GM18861 (cell line): Measurements from ENCODE around the gene SYNJ2.

Experiments used
- ATAC-seq: cut with Tn5 transposase; IDR thresholded peaks from one replicate; pipeline ENCODE4 v1.9.1; 2021; ENCODE audit not compliant: unreplicated experiment

SYNJ2 gene

GRCh38 chr6:158024566-158025297 is 43.1 kb downstream of the SYNJ2 start:
- no peak for ATAC-seq

GRCh38 chr6:158026054-158026900 is 44.6 kb downstream of the SYNJ2 start:
- peak; percentile 51 for ATAC-seq

GRCh38 chr6:158026901-158027589 is 45.4 kb downstream of the SYNJ2 start:
- no peak for ATAC-seq

GRCh38 chr6:158027590-158028285 is 46.1 kb downstream of the SYNJ2 start:
- ATAC-seq: no peak

GRCh38 chr6:158028421-158028820 is 46.8 kb downstream of the SYNJ2 start:
- no peak for ATAC-seq

DNA sequence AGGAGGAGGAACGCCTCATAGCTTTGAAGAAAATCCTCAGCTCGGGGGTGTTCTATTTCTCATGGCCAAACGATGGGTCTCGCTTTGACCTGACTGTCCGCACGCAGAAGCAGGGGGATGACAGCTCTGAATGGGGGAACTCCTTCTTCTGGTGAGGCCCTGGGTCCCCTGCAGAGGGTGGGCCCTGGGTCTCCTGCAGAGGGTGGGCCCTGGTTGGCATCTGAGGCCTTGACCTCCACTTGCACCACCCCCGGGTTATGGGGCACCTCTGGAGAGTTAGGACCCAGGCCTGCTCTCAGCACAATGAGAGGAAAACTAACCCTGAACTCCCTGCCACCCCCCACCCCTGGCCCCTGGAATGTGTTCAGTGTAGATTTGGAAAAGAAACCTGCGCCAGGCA is 47.2 kb downstream of the SYNJ2 start:
- ATAC-seq: no peak

DNA sequence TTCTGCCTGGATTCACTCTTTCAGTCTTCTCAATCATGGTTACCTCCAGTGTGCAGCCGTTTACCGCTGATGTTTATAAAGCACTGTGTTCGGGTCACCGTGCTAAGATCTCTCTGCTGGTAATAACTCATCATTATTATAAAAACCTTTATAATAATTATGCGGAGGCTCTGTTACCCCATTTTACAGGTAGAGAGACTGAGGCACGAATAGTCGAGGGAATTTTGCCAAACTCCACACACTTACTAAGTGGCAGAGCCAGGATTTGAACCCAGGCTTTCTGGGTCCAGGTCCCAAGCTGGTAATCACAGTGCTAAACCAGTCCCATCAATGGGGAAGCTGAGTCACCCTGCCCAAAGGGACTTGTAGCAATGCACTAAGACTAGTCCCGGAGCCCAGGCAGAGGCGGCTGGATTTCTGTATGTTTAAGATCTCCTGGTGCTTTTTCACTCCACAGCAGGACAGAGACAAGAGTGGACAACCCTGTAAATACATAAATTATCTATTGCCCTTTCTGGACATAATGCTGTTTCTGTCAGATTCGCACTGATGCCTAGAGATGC is 48.1 kb downstream of the SYNJ2 start:
- no peak for ATAC-seq

DNA sequence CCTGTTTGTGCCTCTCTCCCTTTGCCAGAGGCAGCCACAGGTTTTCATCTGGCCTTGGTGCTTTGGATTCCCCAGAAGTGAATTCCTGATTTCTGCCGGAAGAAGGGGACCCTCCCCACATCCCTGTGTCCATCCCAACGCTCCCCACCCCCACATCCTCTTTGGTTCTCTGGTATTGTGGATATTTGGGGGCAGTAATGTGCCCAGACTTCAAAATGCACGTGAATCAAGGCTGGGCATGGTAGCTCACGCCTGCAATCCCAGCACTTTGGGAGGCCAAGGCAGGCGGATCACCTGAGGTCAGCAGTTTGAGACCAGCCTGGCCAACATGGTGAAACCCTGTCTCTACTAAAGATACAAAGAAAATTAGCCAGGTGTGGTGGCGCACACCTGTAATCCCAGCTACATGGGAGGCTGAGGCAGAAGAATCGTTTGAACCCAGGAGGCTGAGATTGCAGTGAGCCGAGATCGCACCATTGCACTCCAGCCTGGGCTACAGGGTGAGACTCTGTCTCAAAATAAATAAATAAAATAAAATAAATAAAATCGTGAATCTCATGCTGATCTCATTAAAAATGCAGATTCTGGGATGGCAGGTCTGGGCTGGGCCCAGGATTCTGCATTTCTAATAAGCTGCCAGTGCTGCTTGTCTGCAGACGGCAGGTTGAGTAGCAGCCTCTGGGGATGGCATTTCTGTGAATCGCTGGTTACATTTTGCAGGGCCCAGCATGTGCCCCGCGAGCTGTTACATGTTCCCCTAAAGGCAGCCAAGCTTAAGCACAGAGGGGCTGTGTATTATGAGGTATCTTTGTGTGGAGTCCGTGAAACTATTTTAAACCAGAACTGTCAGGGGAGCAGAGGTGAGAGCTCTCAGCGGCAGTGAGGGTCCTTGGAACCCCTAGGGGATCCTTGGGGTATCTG is 49.0 kb downstream of the SYNJ2 start:
- ATAC-seq: no peak

DNA sequence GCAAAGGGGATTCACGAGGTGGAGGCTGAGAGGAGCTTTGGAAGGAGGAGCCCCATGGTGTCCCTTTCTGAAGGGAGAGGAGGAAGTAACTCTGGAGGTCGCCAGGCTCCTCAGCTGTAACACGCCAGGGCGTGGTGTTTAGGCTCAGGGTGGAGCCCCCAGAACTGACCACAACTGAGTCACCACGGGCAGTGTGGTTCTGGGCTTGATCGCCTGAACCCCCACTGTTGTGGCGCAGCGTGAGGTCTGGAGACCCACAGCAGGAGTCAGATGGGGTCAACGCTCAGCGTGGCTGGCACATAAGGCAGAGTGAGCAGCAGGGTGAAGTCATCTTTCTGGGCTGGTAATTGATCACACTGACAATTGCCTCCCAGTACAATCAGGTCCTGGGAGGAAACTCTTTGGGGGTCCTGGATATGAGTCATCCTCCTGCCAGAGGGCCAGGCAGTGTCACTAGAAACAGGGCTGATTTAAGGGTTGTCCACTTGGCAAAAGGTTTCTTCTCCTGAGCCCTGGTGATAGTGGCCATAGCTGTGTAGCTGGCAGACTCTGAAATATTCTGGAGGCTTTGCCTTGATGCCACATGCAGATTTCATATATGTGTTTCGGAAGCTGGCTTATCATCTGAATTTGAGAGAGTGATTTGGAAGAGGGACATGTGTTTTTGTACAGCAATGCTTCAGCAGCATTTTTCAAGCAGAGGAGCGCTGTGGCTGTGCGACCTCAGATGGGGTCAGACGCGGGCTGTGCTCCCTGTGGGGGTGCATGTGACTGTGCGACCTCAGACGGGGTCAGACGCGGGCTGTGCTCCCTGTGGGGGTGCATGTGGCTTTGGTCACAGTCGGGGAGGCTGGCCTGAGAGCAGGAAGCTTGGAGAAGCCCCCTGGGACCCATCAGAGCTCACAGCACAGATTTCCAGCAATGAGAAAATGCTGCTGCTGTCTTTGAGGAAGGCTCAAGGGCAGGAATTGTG is 50.0 kb downstream of the SYNJ2 start:
- ATAC-seq: peak; percentile 48

DNA sequence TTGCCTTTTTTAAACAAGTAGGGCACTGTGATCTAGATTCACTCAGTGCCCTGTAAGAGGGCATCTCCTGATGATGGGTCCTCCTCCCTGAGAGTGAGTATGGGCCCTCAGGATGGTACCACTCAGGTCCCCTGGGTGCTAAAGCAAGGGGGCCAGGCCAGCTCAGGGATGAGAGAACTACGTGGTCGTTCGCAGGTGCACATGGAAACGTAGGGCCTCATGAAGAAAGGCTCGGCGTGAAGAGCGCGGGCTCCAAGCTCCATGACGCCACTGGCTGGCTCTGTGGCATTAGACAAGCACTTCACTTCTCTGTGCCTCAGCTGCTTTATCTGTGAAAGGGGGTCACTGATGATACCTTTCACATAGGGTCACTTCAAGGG is 50.7 kb downstream of the SYNJ2 start:
- ATAC-seq: no peak

DNA sequence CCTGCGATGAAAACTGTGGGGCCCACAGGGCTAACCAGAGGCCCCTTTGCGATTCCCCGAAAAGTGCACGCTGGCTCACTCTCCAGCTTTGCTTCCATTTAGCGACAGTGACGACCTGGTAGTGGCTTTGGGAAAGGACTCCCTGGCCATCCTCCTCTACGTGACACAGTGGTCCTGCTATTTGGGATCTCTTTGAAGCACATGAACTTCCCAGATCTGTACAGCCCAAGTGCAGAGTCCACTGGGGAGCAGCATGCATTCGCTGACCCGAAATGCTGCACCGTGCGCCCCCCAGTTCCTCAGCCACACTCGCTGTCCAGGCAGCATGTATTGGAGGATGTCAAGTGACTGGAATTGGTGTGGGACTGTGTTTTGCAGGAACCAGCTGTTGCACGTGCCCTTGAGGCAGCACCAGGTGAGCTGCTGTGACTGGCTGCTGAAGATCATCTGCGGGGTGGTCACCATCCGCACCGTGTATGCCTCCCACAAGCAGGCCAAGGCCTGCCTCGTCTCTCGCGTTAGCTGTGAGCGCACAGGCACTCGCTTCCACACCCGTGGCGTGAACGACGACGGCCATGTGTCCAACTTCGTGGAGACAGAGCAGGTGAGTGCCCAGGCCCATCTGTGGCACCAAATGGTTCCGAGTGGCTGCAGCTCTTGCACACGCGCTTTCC is 51.6 kb downstream of the SYNJ2 start:
- no peak for ATAC-seq

DNA sequence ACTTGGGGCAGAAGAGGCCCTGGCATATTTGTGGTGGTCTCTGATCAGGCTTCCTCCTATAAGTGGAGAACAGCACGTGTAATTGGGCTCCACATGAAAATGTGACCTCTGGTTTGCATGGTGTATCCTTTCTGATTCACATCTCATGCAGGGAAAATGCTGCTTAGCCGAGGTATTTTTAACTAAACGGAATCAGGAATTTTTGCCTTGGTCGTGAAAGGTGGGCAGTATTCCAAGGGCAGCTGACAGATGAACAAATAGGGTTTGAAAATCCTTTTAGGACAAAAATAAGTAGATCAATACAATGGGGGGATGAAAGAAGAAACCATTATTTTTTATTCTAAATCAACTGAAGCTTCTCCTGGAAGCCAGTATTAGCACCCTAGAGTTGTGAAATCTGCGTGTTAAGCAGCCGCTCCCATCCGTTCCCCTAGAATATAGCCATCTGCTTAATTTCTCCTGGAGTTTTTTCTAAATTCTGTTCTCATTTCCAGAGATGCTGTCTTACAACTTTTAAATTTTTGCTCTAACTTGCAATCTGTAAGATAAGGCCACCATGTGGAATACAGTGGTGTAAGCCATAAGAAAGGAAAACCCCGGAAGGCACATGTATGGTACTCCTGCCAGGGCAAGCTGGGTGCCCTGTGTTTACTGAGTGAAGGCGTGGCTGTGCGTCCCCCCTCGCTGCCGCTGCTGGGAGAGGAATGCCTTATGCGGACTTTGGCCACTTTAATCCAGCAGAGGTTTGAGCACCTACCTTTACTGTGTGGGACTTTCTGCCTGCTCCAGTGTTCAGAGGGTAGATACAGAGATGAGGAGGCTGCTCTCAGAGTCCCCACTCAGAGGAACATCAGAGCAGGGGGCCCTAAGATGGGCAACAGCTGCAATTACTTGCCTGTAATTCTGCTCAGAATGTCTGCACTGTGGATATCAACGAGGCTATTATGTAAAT is 52.4 kb downstream of the SYNJ2 start:
- ATAC-seq: no peak

- no peak for ATAC-seq
Measured at GRCh38 chr6:158036261-158036660, 54.6 kb downstream of the SYNJ2 start.

DNA sequence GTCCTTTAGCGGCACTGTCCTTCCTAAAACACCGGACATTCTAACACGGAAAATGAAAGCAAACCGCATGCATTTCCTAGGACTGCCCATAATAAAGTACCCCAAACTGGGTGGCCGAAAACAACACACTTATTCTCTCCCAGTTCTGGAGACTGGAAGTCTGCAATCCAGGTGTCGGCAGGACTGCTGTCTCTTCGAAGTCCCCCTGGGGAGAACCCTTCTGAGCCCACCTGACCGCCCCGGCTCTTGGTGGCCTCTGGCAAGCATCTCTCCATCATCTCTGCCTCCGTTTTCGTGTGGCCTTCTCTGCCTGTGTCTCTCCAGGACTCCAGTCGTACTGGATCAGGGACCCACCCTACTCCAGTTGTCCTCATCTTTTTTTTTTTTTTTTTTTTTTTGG is 55.4 kb downstream of the SYNJ2 start:
- ATAC-seq: no peak

DNA sequence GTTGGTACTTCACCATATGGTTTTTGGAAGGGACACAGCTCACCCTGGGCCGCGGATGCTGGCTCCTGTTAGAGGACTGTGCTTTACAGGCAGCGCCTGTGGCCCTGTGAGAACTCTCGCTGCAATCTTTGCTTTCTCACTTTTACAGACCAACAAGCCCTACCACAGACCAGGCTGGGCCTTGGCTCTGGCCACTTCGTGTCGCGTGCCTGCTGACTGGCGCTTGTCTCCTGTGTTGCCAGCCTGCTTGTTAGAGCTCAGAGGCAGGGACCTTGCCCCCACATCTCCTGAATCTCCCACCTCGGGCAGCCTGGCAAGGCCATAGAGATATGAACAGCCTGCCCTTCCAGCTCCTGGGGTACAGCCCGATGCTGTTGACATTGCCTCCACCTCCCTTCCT is 56.1 kb downstream of the SYNJ2 start:
- no peak for ATAC-seq

GRCh38 chr6:158038291-158039177 is 56.9 kb downstream of the SYNJ2 start:
- ATAC-seq: no peak
